Parathyroid adenoma (tissue), 2 donors: ENCODE results near the gene BRI3.

Source experiments
- H2AFZ ChIP-seq: fragments of 300-600 bp; sonication (generic); one replicate; pipeline ENCODE4 v1.7.0; 2017; ENCODE audit warnings: antibody characterized with exemption, mild to moderate bottlenecking
- H3K27ac ChIP-seq: fragments of 300-600 bp; sonication (generic); one replicate; pipeline ENCODE4 v1.7.0; 2017
- H3K27me3 ChIP-seq: fragments of 300-600 bp; sonication (generic); one replicate; pipeline ENCODE4 v1.7.0; 2017; ENCODE audit warnings: low read length; ENCODE audit not compliant: control insufficient read depth, insufficient read depth
- H3K36me3 ChIP-seq: fragments of 300-600 bp; sonication (generic); one replicate; pipeline ENCODE4 v1.7.0; 2017; ENCODE audit warnings: low read length; ENCODE audit not compliant: control insufficient read depth, insufficient read depth
- H3K4me1 ChIP-seq: fragments of 300-600 bp; sonication (generic); one replicate; pipeline ENCODE4 v1.7.0; 2017; ENCODE audit warnings: control low read depth
- H3K4me2 ChIP-seq: fragments of 300-600 bp; sonication (generic); one replicate; pipeline ENCODE4 v1.7.0; 2017; ENCODE audit warnings: low read length
- H3K4me3 ChIP-seq: fragments of 300-600 bp; sonication (generic); one replicate; pipeline ENCODE4 v1.7.0; 2017; ENCODE audit warnings: low read depth, low read length
- H3K79me2 ChIP-seq: fragments of 300-600 bp; sonication (generic); one replicate; pipeline ENCODE4 v1.7.0; 2017; ENCODE audit warnings: control low read depth
- H3K9ac ChIP-seq: fragments of 300-600 bp; sonication (generic); one replicate; pipeline ENCODE4 v1.7.0; 2017; ENCODE audit warnings: mild to moderate bottlenecking
- H3K9me3 ChIP-seq: fragments of 300-600 bp; sonication (generic); one replicate; pipeline ENCODE4 v1.7.0; 2017; ENCODE audit warnings: low read length; ENCODE audit not compliant: control insufficient read depth
- TF ChIP-seq, protein P1 (sequence below): fragments of 300-600 bp; sonication (generic); IDR thresholded peaks from one replicate; pipeline ENCODE4 v1.7.0; 2017; ENCODE audit warnings: antibody characterized with exemption, mild to moderate bottlenecking
- donor health status: primary hyperparathyroidism.

The BRI3 gene

GRCh38 chr7:98319176-98319575 is 37.7 kb downstream of the BRI3 start:
- H2AFZ ChIP-seq = no peak overlapping the region
- H3K27ac ChIP-seq = no peak overlapping the region
- no peak overlapping the region for H3K9ac ChIP-seq
- no peak overlapping the region for H3K4me3 ChIP-seq
- no peaks in the 10 kb centered on the region for H3K36me3 ChIP-seq
- no peak overlapping the region for H3K4me2 ChIP-seq
- no peaks in the 10 kb centered on the region for H3K9me3 ChIP-seq
- H3K27me3 ChIP-seq = no peaks in the 10 kb centered on the region
- TF ChIP-seq, protein P1, sequence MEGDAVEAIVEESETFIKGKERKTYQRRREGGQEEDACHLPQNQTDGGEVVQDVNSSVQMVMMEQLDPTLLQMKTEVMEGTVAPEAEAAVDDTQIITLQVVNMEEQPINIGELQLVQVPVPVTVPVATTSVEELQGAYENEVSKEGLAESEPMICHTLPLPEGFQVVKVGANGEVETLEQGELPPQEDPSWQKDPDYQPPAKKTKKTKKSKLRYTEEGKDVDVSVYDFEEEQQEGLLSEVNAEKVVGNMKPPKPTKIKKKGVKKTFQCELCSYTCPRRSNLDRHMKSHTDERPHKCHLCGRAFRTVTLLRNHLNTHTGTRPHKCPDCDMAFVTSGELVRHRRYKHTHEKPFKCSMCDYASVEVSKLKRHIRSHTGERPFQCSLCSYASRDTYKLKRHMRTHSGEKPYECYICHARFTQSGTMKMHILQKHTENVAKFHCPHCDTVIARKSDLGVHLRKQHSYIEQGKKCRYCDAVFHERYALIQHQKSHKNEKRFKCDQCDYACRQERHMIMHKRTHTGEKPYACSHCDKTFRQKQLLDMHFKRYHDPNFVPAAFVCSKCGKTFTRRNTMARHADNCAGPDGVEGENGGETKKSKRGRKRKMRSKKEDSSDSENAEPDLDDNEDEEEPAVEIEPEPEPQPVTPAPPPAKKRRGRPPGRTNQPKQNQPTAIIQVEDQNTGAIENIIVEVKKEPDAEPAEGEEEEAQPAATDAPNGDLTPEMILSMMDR = no peak
- H3K79me2 ChIP-seq = no peaks in the 10 kb centered on the region
- peaks cover 18% of the 10 kb centered on the region for H3K4me1 ChIP-seq

GRCh38 chr7:98321301-98321700 is 39.8 kb downstream of the BRI3 start:
- Histone ChIP-seq H3K4me3 (peak overlapping the region; percentile 12), H3K4me1 (peaks cover 11% of the 10 kb centered on the region), H3K27ac (peak overlapping the region; percentile 37), H3K36me3 (no peaks in the 10 kb centered on the region), H3K9ac (no peak overlapping the region), H2AFZ (no peak overlapping the region), H3K27me3 (no peaks in the 10 kb centered on the region), H3K9me3 (no peaks in the 10 kb centered on the region), H3K79me2 (no peaks in the 10 kb centered on the region), H3K4me2 (peak overlapping the region; percentile 51)
- TF ChIP-seq, protein P1 = no peak

- no peak overlapping the region for H2AFZ ChIP-seq
- TF ChIP-seq, protein P1 = no peak
- H3K79me2 ChIP-seq = no peaks in the 10 kb centered on the region
- no peak overlapping the region for H3K27ac ChIP-seq
- no peaks in the 10 kb centered on the region for H3K9me3 ChIP-seq
- H3K4me3 ChIP-seq = no peak overlapping the region
- no peaks in the 10 kb centered on the region for H3K36me3 ChIP-seq
- no peak overlapping the region for H3K4me2 ChIP-seq
- H3K4me1 ChIP-seq = peaks cover 13% of the 10 kb centered on the region
- H3K27me3 ChIP-seq = no peaks in the 10 kb centered on the region
- H3K9ac ChIP-seq = no peak overlapping the region
Observed at GRCh38 chr7:98322331-98323270, 41.1 kb downstream of the BRI3 start.

- Histone ChIP-seq H3K4me1 (peaks cover 13% of the 10 kb centered on the region), H3K36me3 (no peaks in the 10 kb centered on the region), H3K79me2 (no peaks in the 10 kb centered on the region), H3K27me3 (no peaks in the 10 kb centered on the region), H3K9ac (no peak overlapping the region), H3K9me3 (no peaks in the 10 kb centered on the region), H2AFZ (no peak overlapping the region), H3K27ac (no peak overlapping the region), H3K4me3 (no peak overlapping the region), H3K4me2 (no peak overlapping the region)
- TF ChIP-seq, protein P1 = no peak
Observed at GRCh38 chr7:98323597-98324322, 42.3 kb downstream of the BRI3 start.
